Mammary epithelial cell (primary cell): ENCODE measurements around the gene MEIS1.

Experiments used
- EZH2 ChIP-seq: IDR thresholded peaks from 2 replicates; pipeline ENCODE4 v1.6.1; 2012; ENCODE audit warnings: low read length, inconsistent platforms, borderline replicate concordance
- TF ChIP-seq, protein P1 (sequence below), 2 donors: IDR thresholded peaks in 1 of 2; conservative IDR thresholded peaks in 1 of 2; 2 replicates each; pipeline ENCODE4 v1.5.1; 2011 to 2012; ENCODE audit warnings: inconsistent platforms in 2 of 2, low read length in 2 of 2, mild to moderate bottlenecking in 2 of 2, control low read depth in 1 of 2, low read depth in 1 of 2; ENCODE audit not compliant: insufficient read depth in 1 of 2; ENCODE audit errors: extremely low read depth in 1 of 2

DNA sequence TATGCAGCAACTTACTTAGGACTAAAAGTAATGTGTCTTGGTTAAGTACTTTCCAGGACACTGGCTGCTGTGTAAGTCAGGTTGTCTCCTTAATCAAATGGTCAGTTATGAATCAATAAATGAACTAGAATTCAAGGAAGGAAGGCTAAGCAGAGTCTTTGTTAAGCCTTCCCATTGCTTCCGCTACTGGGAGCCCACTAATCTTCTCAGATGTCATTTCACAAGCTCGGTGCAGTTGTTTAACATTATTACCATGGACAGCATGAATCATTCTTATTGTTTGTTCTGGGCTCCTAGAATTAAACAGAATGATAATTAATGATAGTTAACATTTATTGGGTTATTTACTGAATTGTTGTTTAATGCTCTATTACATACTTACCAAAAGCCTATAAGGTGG is 26.0 kb upstream of the MEIS1 start:
- no peak for TF ChIP-seq EZH2
- TF ChIP-seq, protein P1, sequence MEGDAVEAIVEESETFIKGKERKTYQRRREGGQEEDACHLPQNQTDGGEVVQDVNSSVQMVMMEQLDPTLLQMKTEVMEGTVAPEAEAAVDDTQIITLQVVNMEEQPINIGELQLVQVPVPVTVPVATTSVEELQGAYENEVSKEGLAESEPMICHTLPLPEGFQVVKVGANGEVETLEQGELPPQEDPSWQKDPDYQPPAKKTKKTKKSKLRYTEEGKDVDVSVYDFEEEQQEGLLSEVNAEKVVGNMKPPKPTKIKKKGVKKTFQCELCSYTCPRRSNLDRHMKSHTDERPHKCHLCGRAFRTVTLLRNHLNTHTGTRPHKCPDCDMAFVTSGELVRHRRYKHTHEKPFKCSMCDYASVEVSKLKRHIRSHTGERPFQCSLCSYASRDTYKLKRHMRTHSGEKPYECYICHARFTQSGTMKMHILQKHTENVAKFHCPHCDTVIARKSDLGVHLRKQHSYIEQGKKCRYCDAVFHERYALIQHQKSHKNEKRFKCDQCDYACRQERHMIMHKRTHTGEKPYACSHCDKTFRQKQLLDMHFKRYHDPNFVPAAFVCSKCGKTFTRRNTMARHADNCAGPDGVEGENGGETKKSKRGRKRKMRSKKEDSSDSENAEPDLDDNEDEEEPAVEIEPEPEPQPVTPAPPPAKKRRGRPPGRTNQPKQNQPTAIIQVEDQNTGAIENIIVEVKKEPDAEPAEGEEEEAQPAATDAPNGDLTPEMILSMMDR (conservative IDR thresholded peaks at IDR 0.05 in 1 of 2, IDR thresholded peaks at IDR 0.05 in 1 of 2; ENCODE audit: extremely low read depth in 1 of 2, insufficient read depth in 1 of 2, low read depth in 1 of 2, low read length in 2 of 2), result no peak
